Psoas muscle (tissue), 8 donors: ENCODE data around the gene GPR33. TPM values are rescaled to one million over a fixed set of nuclear protein-coding genes. Genes with fewer than 3 reads are reported as not detected.

Experiments used
- ATAC-seq, 4 donors: fragments of 200-7000 bp; cut with Tn5 transposase; one replicate each; pipeline ENCODE4 v1.9.1; 2020; ENCODE audit warnings: moderate library complexity in 3 of 4, mild to moderate bottlenecking in 2 of 4
- DNase-seq, 2 donors: peaks; one replicate each; pipeline ENCODE4 v3.0.0-alpha.2; 2020
- H3K27ac ChIP-seq: fragments of 200-600 bp; one replicate; pipeline ENCODE4 v1.8.0; 2022
- H3K27me3 ChIP-seq, 3 donors: fragments of 200-600 bp in 1 of 3; one replicate each; pipeline versions ENCODE4 v1.6.1 to v1.8.0; 2013 to 2022; ENCODE audit warnings: low read length in 2 of 3, mild to moderate bottlenecking in 2 of 3, moderate library complexity in 1 of 3; ENCODE audit not compliant: insufficient read depth in 3 of 3
- H3K36me3 ChIP-seq, 2 donors: fragments of 200-600 bp in 1 of 2; one replicate each; pipeline versions ENCODE4 v1.6.1 to v1.8.0; 2013 to 2022; ENCODE audit warnings: low read depth in 1 of 2, mild to moderate bottlenecking in 1 of 2, moderate library complexity in 1 of 2; ENCODE audit not compliant: insufficient read depth in 1 of 2
- H3K4me1 ChIP-seq: fragments of 200-600 bp; one replicate; pipeline ENCODE4 v1.8.0; 2022
- H3K4me3 ChIP-seq: fragments of 200-600 bp; one replicate; pipeline ENCODE4 v1.8.0; 2022; ENCODE audit warnings: mild to moderate bottlenecking
- H3K9me3 ChIP-seq: fragments of 200-600 bp; one replicate; pipeline ENCODE4 v1.8.0; 2022
- CTCF ChIP-seq: fragments of 200-600 bp; IDR thresholded peaks from one replicate; pipeline ENCODE4 v1.8.0; 2022; ENCODE audit warnings: antibody characterized with exemption
- whole genome bisulfite sequencing, 3 donors: extraction: QIAGEN DNeasy Blood & Tissue Kit; methylation state at CpG; one replicate each; pipeline versions ENCODE4 v1.1.6 to v1.1.7; 2013; 5-methylcytosine and 5-hydroxymethylcytosine counted together
- intact Hi-C, 2 donors: fragments of 100-400 bp; cut with DNase I; formaldehyde crosslinking; loops; one replicate each; pipeline versions ENCODE4 v1.11.0 to v1.14.2; 2022
- polyA plus RNA-seq, 3 donors: library from polyadenylated mRNA; stranded (reverse); fragments of 200-250 nt; gene quantifications; one replicate each; pipeline ENCODE4 v1.2.3, GENCODE V29; 2013
- total RNA-seq, 4 donors: library from RNA; stranded (reverse); fragmentation: NEBNext Ultra II Directional in 2 of 4; extraction: Animal tissue kit (Norgen Biotek cat#: 25700) in 2 of 4; gene quantifications; one replicate each; pipeline versions ENCODE4 v1.2.1 to v1.2.4, GENCODE V29; 2021 to 2023
- donor health status: healthy with polysubstance abuse.
- donor health status: DM: no; HTN: no; CAD: no; lungs with moderate emphysema.
- donor health status: Bipolar disorder and iron deficiency.
- donor health status: healthy.
- donor health status: DM: yes; HTN: yes; CAD: no.
- donor health status: DM: no; HTN: no; CAD: no.
- donor health status: DM: no; HTN: no; CAD: no.
- donor health status: DM: yes; HTN: yes; CAD: no.

The GPR33 gene
- total and polyA plus RNA-seq, 7 donors = not detected

- ATAC-seq (no peak), DNase-seq (no peak)
- H3K27me3 ChIP-seq = no peaks in the 10 kb centered on the region
- H3K36me3 ChIP-seq = no peaks in the 10 kb centered on the region
- no peak for TF ChIP-seq CTCF
- intact Hi-C loops = loop anchor here in 1 of 2 donors (5.0 kb wide), 1 partner anchor 744 kb away; no protein-coding TSS in a partner anchor
- no peak overlapping the region for H3K4me3 ChIP-seq
- H3K9me3 ChIP-seq = no peaks in the 10 kb centered on the region
- 58 to 69% (median 65%) methylated on average over 5 of the region's 5 CpGs for WGBS, 3 donors
- H3K27ac ChIP-seq = no peak overlapping the region
- no peaks in the 10 kb centered on the region for H3K4me1 ChIP-seq
Measured at GRCh38 chr14:31508135-31508534, 20.3 kb upstream of the GPR33 start.

GRCh38 chr14:31505411-31505810, 17.6 kb upstream of the GPR33 start:
- TF ChIP-seq CTCF = no peak
- Histone ChIP-seq H3K4me1 (no peaks in the 10 kb centered on the region), H3K4me3 (no peak overlapping the region), H3K36me3 (no peaks in the 10 kb centered on the region), H3K27me3 (no peaks in the 10 kb centered on the region), H3K27ac (no peak overlapping the region), H3K9me3 (no peaks in the 10 kb centered on the region)
- ATAC-seq (no peak), DNase-seq (no peak)
- intact Hi-C loops = loop anchor here in 1 of 2 donors (5.0 kb wide), 1 partner anchor 747 kb away; no protein-coding TSS in a partner anchor
- 30 to 40% (median 35%) methylated on average over 1 of the region's 1 CpG for WGBS, 3 donors

- intact Hi-C loops = no loop called here
- Histone ChIP-seq H3K4me3 (no peak overlapping the region), H3K4me1 (no peaks in the 10 kb centered on the region), H3K9me3 (peaks cover 4% of the 10 kb centered on the region), H3K27ac (no peak overlapping the region), H3K27me3 (no peaks in the 10 kb centered on the region), H3K36me3 (no peaks in the 10 kb centered on the region)
- no peak for DNase-seq
- 78 to 85% (median 81%) methylated on average over 2 of the region's 2 CpGs for WGBS, 3 donors
- TF ChIP-seq CTCF = no peak
- no peak for ATAC-seq
Measured at GRCh38 chr14:31501870-31502269, 14.0 kb upstream of the GPR33 start.

- intact Hi-C loops = no loop called here
- no peak for TF ChIP-seq CTCF
- WGBS, 3 donors = 77 to 94% (median 83%) methylated on average over 8 of the region's 8 CpGs
- Histone ChIP-seq H3K4me3 (no peak overlapping the region), H3K4me1 (no peaks in the 10 kb centered on the region), H3K9me3 (no peaks in the 10 kb centered on the region), H3K36me3 (no peaks in the 10 kb centered on the region), H3K27me3 (peaks cover 0 to 3% (median 0%) of the 10 kb centered on the region in 3 donors), H3K27ac (no peak overlapping the region)
- ATAC-seq = no peak
- DNase-seq = no peak
Measured at GRCh38 chr14:31492759-31493498, 5.1 kb upstream of the GPR33 start.

- H3K36me3 ChIP-seq = no peaks in the 10 kb centered on the region
- ATAC-seq = no peak
- H3K9me3 ChIP-seq = no peaks in the 10 kb centered on the region
- no peak overlapping the region for H3K27ac ChIP-seq
- intact Hi-C loops = no loop called here
- no peak for TF ChIP-seq CTCF
- H3K4me3 ChIP-seq = no peak overlapping the region
- no peaks in the 10 kb centered on the region for H3K4me1 ChIP-seq
- peaks cover 0 to 2% (median 0%) of the 10 kb centered on the region in 3 donors for H3K27me3 ChIP-seq
- DNase-seq = no peak
Measured at GRCh38 chr14:31489691-31490090, 1.9 kb upstream of the GPR33 start.
